Keratinocyte (primary cell): ENCODE results near the gene CCDC158. TPM values are rescaled to one million over a fixed set of nuclear protein-coding genes. Genes with fewer than 3 reads are reported as not detected.

Experiments
- DNase-seq: peaks from one replicate; pipeline ENCODE4 v3.0.0-alpha.2; 2011; ENCODE audit warnings: low read depth, missing footprints, low spot score
- FAIRE-seq: peaks from 2 replicates; lab custom pipeline; 2011; peaks lifted over from hg19 to GRCh38; lab: Jason Lieb, UNC
- H2AFZ ChIP-seq: 2 replicates; pipeline ENCODE4 v1.6.0; 2012; ENCODE audit warnings: low read length, control low read depth, inconsistent platforms; ENCODE audit not compliant: control insufficient read depth
- H3K27ac ChIP-seq: 2 replicates; pipeline ENCODE4 v1.5.1; 2011; ENCODE audit warnings: low read length; ENCODE audit not compliant: control insufficient read depth, insufficient read depth
- H3K27me3 ChIP-seq: 3 replicates; pipeline ENCODE4 v1.6.0; 2011; ENCODE audit warnings: low read length; ENCODE audit not compliant: control insufficient read depth, insufficient read depth; ENCODE audit errors: extremely low read depth
- H3K36me3 ChIP-seq, 2 experiments: 2 replicates in 1 of 2; 3 replicates in 1 of 2; pipeline ENCODE4 v1.5.1; 2011; ENCODE audit warnings: low read length in 2 of 2, mild to moderate bottlenecking in 1 of 2; ENCODE audit not compliant: control insufficient read depth in 2 of 2, insufficient read depth in 2 of 2; ENCODE audit errors: extremely low read depth in 1 of 2
- H3K4me1 ChIP-seq: 3 replicates; pipeline ENCODE4 v1.5.1; 2011; ENCODE audit warnings: low read length; ENCODE audit not compliant: control insufficient read depth, insufficient read depth; ENCODE audit errors: extremely low read depth
- H3K4me2 ChIP-seq: 3 replicates; pipeline ENCODE4 v1.6.0; 2011; ENCODE audit warnings: low read depth, low read length; ENCODE audit not compliant: control insufficient read depth, insufficient read depth; ENCODE audit errors: extremely low read depth
- H3K4me3 ChIP-seq, 3 experiments: fragments of 200-600 bp in 1 of 3; sonication (generic) in 1 of 3; 2 replicates in 2 of 3; 3 replicates in 1 of 3; pipeline ENCODE4 v1.5.1; 2011 to 2016; ENCODE audit warnings: low read length in 3 of 3, mild to moderate bottlenecking in 3 of 3, control low read depth in 2 of 3, inconsistent platforms in 1 of 3, low read depth in 1 of 3, mixed read lengths in 1 of 3, mixed run types in 1 of 3, moderate library complexity in 1 of 3; ENCODE audit not compliant: control insufficient read depth in 2 of 3, insufficient read depth in 2 of 3; ENCODE audit errors: extremely low read depth in 1 of 3
- H3K79me2 ChIP-seq: 2 replicates; pipeline ENCODE4 v1.6.0; 2012; ENCODE audit warnings: low read length; ENCODE audit not compliant: control insufficient read depth, insufficient read depth
- H3K9ac ChIP-seq: 3 replicates; pipeline ENCODE4 v1.6.0; 2011; ENCODE audit warnings: low read length; ENCODE audit not compliant: control insufficient read depth, insufficient read depth; ENCODE audit errors: extremely low read depth
- H3K9me1 ChIP-seq: 3 replicates; pipeline ENCODE4 v1.6.0; 2011; ENCODE audit warnings: low read length; ENCODE audit not compliant: control insufficient read depth, insufficient read depth; ENCODE audit errors: extremely low read depth
- H3K9me3 ChIP-seq: 2 replicates; pipeline ENCODE4 v1.5.1; 2012; ENCODE audit warnings: low read depth, low read length; ENCODE audit not compliant: control insufficient read depth
- H4K20me1 ChIP-seq: 3 replicates; pipeline ENCODE4 v1.6.0; 2011; ENCODE audit warnings: low read length; ENCODE audit not compliant: control insufficient read depth, insufficient read depth; ENCODE audit errors: extremely low read depth
- CTCF ChIP-seq, 3 experiments: IDR thresholded peaks in 1 of 3; conservative IDR thresholded peaks in 1 of 3; optimal IDR thresholded peaks in 1 of 3; 2 replicates in 2 of 3; 3 replicates in 1 of 3; pipeline versions ENCODE3 to v1.5.1; 2011; ENCODE audit warnings: low read length in 3 of 3, mild to moderate bottlenecking in 3 of 3, moderate library complexity in 2 of 3, control low read depth in 1 of 3, inconsistent platforms in 1 of 3; ENCODE audit not compliant: insufficient read depth in 2 of 3; ENCODE audit errors: extremely low read depth in 1 of 3
- EZH2 ChIP-seq: IDR thresholded peaks from one replicate; pipeline ENCODE4 v1.6.1; 2012; ENCODE audit warnings: inconsistent platforms, mild to moderate bottlenecking, low read length, moderate library complexity
- dilution Hi-C: fragments of 300-500 bp; cut with MboI; formaldehyde crosslinking; loops from one replicate; pipeline ENCODE4 v1.7.0; 2020; ENCODE audit warnings: low sequenced_read_pairs; ENCODE audit not compliant: extremely low pct_ligation_motif_present
- polyA plus RNA-seq, 5 experiments: library from polyadenylated mRNA; depleted of rRNA in 3 of 5; stranded (reverse) in 3 of 5; stranded (forward) in 1 of 5; unstranded in 1 of 5; fragments of >200 nt; gene quantifications; 1 replicate in 1 of 5; 2 replicates in 3 of 5; 3 replicates in 1 of 5; pipeline versions ENCODE4 v1.2.1 to v1.2.3, GENCODE V29; 2011 to 2012; ENCODE audit warnings: missing spikeins in 2 of 5, low read depth in 1 of 5, low replicate concordance in 1 of 5

The CCDC158 gene
- polyA plus RNA-seq, 1 donor (not counting 4 experiments of a cell fraction or from before 2014, with no cell fraction given), result not detected

GRCh38 chr4:76300012-76300411 lies 120.9 kb downstream of the CCDC158 start:
- no peak overlapping the region for H3K27ac ChIP-seq
- H2AFZ ChIP-seq, result no peak overlapping the region
- no peak overlapping the region for H3K9ac ChIP-seq
- TF ChIP-seq EZH2 (no peak), CTCF (optimal IDR thresholded peaks at IDR 0.05 in 1 of 3, IDR thresholded peaks at IDR 0.05 in 1 of 3, conservative IDR thresholded peaks at IDR 0.05 in 1 of 3; ENCODE audit: extremely low read depth in 1 of 3, insufficient read depth in 2 of 3, low read length in 3 of 3) (no peak)
- dilution Hi-C loops, result no loop called here
- FAIRE-seq (no peak), DNase-seq (no peak)
- H3K36me3 ChIP-seq, result no peaks in the 10 kb centered on the region
- no peaks in the 10 kb centered on the region for H3K9me3 ChIP-seq
- H3K4me1 ChIP-seq, result peaks cover 9% of the 10 kb centered on the region
- H3K4me2 ChIP-seq, result no peak overlapping the region
- no peaks in the 10 kb centered on the region for H4K20me1 ChIP-seq
- peaks cover 3% of the 10 kb centered on the region for H3K27me3 ChIP-seq
- H3K79me2 ChIP-seq, result no peaks in the 10 kb centered on the region
- no peak overlapping the region for H3K4me3 ChIP-seq
- no peaks in the 10 kb centered on the region for H3K9me1 ChIP-seq

- DNase-seq, result no peak
- Histone ChIP-seq H2AFZ (no peak overlapping the region), H3K27ac (no peak overlapping the region), H3K9ac (no peak overlapping the region), H3K27me3 (peaks cover 3% of the 10 kb centered on the region), H3K9me3 (no peaks in the 10 kb centered on the region), H3K4me2 (no peak overlapping the region), H3K4me1 (peaks cover 9% of the 10 kb centered on the region), H3K36me3 (no peaks in the 10 kb centered on the region), H3K79me2 (no peaks in the 10 kb centered on the region), H3K4me3 (no peak overlapping the region), H4K20me1 (no peaks in the 10 kb centered on the region), H3K9me1 (no peaks in the 10 kb centered on the region)
- no peak for FAIRE-seq
- no peak for TF ChIP-seq EZH2
- TF ChIP-seq CTCF (optimal IDR thresholded peaks at IDR 0.05 in 1 of 3, IDR thresholded peaks at IDR 0.05 in 1 of 3, conservative IDR thresholded peaks at IDR 0.05 in 1 of 3; ENCODE audit: extremely low read depth in 1 of 3, insufficient read depth in 2 of 3, low read length in 3 of 3), result no peak
- dilution Hi-C loops, result no loop called here
Measured at GRCh38 chr4:76298227-76298626, 122.7 kb downstream of the CCDC158 start.
